ENCODE results near the gene CCDC88C. TPM values are rescaled to one million over a fixed set of nuclear protein-coding genes. Genes with fewer than 3 reads are reported as not detected.

Gene CCDC88C
- total RNA-seq, 4 donors from 2014 or later = 1.1 to 2.7 (median 2.1) TPM

DNA sequence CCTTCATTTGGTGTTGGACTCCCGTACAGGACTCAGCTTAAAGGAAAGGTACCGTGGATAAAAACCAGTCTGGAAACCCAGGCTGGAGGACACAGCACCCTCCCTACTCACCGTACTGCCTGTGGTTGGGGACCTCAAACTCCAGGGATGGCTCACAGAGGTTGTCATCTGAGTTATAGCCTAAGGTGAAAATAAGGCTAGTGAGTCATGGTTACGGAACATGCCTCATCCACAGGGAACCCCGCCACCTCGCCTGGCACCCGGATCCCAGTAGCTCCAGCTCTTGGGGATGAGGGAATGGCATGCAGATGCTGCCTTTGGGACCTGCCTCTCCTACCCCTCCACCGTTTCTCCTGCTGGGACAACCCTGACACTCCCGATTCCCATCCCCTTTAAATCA lies 136.3 kb downstream of the CCDC88C start:
- ATAC-seq (no peak), DNase-seq (no peak)
- Histone ChIP-seq H3K27me3 (no peaks in the 10 kb centered on the region), H3K4me1 (no peaks in the 10 kb centered on the region), H3K27ac (no peak overlapping the region), H3K36me3 (no peaks in the 10 kb centered on the region), H3K4me3 (no peak overlapping the region), H3K9me3 (no peaks in the 10 kb centered on the region)
- TF ChIP-seq POLR2A (IDR thresholded peaks at IDR 0.05) = no peak
- in situ Hi-C loops (cut with MboI; ENCODE audit: low sequenced_read_pairs in 4 of 4) = loop anchor here (5.0 to 25.0 kb wide), 5 partner anchors 94 to 377 kb away; partner anchors contain the start of gene RPS6KA5 (in 1 of the 4)
- intact Hi-C loops (cut with DNase I; ENCODE audit: low total_unique reads) = no loop called here

DNA sequence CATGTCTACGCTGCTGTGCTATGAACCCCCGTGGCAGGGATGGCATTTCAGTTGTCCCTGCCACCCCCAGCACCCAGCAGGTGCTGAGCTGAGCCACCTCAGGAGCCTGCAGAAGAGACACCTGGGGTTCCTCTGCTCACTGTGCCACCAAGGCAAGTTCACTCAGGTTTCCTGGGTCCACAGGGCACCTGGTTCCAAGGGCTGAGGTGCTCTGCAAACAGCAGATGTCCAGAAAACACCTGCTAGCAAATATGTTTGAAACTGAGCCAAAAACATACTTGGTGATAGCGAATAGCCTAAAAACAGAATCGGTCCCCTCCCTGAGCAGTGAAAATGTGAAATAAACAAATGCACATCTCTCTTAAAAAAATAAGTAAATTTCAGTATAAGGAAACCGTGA lies 137.5 kb downstream of the CCDC88C start:
- in situ Hi-C loops (cut with MboI; ENCODE audit: low sequenced_read_pairs in 4 of 4) = loop anchor here (5.0 to 25.0 kb wide), 5 partner anchors 93 to 375 kb away; partner anchors contain the start of gene RPS6KA5 (in 1 of the 4)
- Histone ChIP-seq H3K27me3 (no peaks in the 10 kb centered on the region), H3K27ac (no peak overlapping the region), H3K4me3 (no peak overlapping the region), H3K4me1 (no peaks in the 10 kb centered on the region), H3K9me3 (no peaks in the 10 kb centered on the region), H3K36me3 (no peaks in the 10 kb centered on the region)
- ATAC-seq (no peak), DNase-seq (no peak)
- TF ChIP-seq, protein P1, sequence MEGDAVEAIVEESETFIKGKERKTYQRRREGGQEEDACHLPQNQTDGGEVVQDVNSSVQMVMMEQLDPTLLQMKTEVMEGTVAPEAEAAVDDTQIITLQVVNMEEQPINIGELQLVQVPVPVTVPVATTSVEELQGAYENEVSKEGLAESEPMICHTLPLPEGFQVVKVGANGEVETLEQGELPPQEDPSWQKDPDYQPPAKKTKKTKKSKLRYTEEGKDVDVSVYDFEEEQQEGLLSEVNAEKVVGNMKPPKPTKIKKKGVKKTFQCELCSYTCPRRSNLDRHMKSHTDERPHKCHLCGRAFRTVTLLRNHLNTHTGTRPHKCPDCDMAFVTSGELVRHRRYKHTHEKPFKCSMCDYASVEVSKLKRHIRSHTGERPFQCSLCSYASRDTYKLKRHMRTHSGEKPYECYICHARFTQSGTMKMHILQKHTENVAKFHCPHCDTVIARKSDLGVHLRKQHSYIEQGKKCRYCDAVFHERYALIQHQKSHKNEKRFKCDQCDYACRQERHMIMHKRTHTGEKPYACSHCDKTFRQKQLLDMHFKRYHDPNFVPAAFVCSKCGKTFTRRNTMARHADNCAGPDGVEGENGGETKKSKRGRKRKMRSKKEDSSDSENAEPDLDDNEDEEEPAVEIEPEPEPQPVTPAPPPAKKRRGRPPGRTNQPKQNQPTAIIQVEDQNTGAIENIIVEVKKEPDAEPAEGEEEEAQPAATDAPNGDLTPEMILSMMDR (IDR thresholded peaks at IDR 0.05 in 4 of 5, conservative IDR thresholded peaks at IDR 0.05 in 1 of 5) = no peak
- TF ChIP-seq POLR2A (IDR thresholded peaks at IDR 0.05) = no peak
- intact Hi-C loops (cut with DNase I; ENCODE audit: low total_unique reads) = no loop called here

DNA sequence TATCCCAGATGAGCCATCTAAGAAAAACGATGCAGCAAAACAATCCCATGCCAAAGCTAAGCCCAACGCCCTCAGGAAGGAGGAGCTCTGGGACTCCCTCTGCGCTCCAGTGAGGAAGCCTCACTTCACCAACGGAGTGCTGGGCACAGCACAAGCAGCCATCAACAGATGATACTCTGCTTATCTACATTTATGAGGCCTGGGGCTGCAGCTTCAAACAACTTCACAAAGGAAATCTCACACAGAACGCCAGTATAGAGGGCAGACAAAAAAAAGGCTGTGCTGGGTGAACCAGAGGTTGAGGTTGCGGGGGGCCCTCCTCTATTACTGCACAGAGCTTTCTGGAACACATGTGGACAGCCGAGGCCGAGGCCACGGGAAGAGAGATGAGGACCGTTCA lies 138.3 kb downstream of the CCDC88C start:
- DNase-seq (no peak), ATAC-seq (no peak)
- Histone ChIP-seq H3K4me1 (no peaks in the 10 kb centered on the region), H3K27ac (no peak overlapping the region), H3K4me3 (no peak overlapping the region), H3K36me3 (no peaks in the 10 kb centered on the region), H3K9me3 (no peaks in the 10 kb centered on the region), H3K27me3 (no peaks in the 10 kb centered on the region)
- intact Hi-C loops (cut with DNase I; ENCODE audit: low total_unique reads) = no loop called here
- no peak for TF ChIP-seq POLR2A (IDR thresholded peaks at IDR 0.05)
- TF ChIP-seq, protein P1 (IDR thresholded peaks at IDR 0.05 in 4 of 5, conservative IDR thresholded peaks at IDR 0.05 in 1 of 5) = no peak
- in situ Hi-C loops (cut with MboI; ENCODE audit: low sequenced_read_pairs in 4 of 4) = loop anchor here in 2 of 4 donors (25.0 kb wide), 2 partner anchors 92 to 217 kb away; partner anchors contain the start of gene RPS6KA5 (in 1 of the 2)

DNA sequence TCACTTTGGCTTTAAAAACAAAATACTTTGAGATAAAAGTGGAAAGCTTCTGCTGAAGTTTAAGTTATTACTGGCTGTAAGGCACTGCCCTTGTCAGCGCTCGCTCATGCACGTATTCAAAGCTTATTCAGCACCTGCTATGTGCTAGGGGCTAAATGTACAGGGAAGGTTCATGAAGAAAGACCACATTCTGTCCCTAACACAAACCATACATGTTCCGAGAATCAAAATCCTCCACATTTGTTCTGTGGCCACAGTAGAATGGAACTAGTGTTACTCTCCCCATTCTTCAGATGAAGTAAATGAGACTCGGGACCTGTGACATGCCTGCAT lies 139.3 kb downstream of the CCDC88C start:
- Histone ChIP-seq H3K4me3 (no peak overlapping the region), H3K4me1 (no peaks in the 10 kb centered on the region), H3K27me3 (no peaks in the 10 kb centered on the region), H3K27ac (no peak overlapping the region), H3K9me3 (no peaks in the 10 kb centered on the region), H3K36me3 (no peaks in the 10 kb centered on the region)
- intact Hi-C loops (cut with DNase I; ENCODE audit: low total_unique reads) (no loop called here), in situ Hi-C loops (cut with MboI; ENCODE audit: low sequenced_read_pairs in 4 of 4) (loop anchor here in 2 of 4 donors (25.0 kb wide), 2 partner anchors 91 to 216 kb away; partner anchors contain the start of gene RPS6KA5 (in 1 of the 2))
- no peak for DNase-seq
- no peak for ATAC-seq
- TF ChIP-seq, protein P1 (IDR thresholded peaks at IDR 0.05 in 4 of 5, conservative IDR thresholded peaks at IDR 0.05 in 1 of 5) = no peak
- no peak for TF ChIP-seq POLR2A (IDR thresholded peaks at IDR 0.05)

DNA sequence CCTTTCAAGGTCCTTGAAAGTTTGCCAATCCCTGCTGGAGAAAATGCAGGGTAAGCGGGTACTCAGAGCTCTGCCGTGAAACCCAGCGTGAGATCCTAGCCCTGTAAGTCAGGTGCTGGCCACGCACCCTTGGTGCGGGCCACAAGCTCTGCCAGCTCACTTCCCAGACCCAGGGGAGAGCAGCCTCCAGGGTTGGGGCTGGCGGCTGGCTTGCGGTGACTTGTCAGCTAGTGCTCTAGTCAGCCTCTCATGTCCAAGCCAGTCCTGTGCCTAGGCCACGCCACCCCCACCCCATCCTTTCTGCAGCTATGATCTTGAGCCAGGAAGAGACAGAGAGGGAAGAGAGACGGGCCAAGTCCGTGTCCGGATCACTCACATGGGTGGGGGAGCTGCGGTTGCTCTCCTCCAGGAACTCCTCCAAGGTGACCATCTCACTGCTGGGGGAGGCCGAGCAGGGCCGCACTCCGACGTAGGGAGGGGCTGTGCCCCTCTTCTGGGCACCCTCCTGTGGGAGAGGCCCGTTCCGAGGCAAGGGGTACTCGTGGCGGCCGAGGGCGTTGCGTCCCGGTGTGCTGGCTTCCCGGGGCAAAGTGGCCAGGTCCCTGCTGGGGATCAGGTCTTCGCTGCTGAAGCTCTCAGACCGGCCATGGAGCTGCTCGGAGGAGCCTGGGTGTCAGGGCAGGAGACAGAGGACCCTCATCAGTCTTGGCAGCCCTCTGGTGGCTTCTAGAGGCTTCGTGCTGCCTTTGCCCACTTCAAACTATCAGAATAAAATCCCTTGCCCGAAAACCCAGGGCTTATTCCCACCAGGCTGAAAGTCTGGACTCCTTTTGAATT lies 139.9 kb downstream of the CCDC88C start:
- intact Hi-C loops (cut with DNase I; ENCODE audit: low total_unique reads) = no loop called here
- in situ Hi-C loops (cut with MboI; ENCODE audit: low sequenced_read_pairs in 4 of 4) = loop anchor here in 2 of 4 donors (25.0 kb wide), 2 partner anchors 90 to 215 kb away; partner anchors contain the start of gene RPS6KA5 (in 1 of the 2)
- no peak for ATAC-seq

More for the DNA sequence above, 139.9 kb downstream of the CCDC88C start:
- TF ChIP-seq POLR2A (IDR thresholded peaks at IDR 0.05) = no peak
- TF ChIP-seq, protein P1 (IDR thresholded peaks at IDR 0.05 in 4 of 5, conservative IDR thresholded peaks at IDR 0.05 in 1 of 5) = no peak
- Histone ChIP-seq H3K4me1 (no peaks in the 10 kb centered on the region), H3K36me3 (no peaks in the 10 kb centered on the region), H3K4me3 (no peak overlapping the region), H3K27ac (no peak overlapping the region), H3K27me3 (no peaks in the 10 kb centered on the region), H3K9me3 (no peaks in the 10 kb centered on the region)
- DNase-seq = no peak
